ENCODE results near the gene PMEPA1.

PMEPA1 gene

DNA sequence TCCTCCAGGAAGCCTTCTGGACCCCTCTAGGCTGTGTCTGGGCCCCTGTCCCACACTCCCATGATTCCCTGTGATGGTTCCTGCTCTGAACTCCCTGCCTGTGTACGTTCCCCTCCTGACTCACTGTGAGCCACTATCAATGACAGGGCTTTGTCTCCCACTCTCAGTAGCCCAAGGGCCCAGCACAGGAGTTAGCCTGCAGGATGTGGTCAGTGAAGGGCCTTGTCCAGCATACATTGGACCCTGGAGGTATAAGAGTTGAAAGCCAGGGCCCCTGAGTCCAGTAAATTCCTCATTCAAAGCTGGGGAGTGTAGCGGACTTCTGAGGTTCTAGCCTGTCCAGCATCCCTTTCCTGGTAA lies 108.6 kb downstream of the PMEPA1 start:
- H3K27ac ChIP-seq: no peak overlapping the region
- ChIA-PET CTCF (interaction anchor here (1.0 to 8.4 kb wide), 2 partner anchors 8 to 608 kb away, joined by 3 to 109 read pairs; no protein-coding TSS in a partner anchor), POLR2A (ENCODE audit: low non-redundant PET) (no interaction called here)
- no peak for DNase-seq (ENCODE audit: low spot score)
- TF ChIP-seq, protein P1, sequence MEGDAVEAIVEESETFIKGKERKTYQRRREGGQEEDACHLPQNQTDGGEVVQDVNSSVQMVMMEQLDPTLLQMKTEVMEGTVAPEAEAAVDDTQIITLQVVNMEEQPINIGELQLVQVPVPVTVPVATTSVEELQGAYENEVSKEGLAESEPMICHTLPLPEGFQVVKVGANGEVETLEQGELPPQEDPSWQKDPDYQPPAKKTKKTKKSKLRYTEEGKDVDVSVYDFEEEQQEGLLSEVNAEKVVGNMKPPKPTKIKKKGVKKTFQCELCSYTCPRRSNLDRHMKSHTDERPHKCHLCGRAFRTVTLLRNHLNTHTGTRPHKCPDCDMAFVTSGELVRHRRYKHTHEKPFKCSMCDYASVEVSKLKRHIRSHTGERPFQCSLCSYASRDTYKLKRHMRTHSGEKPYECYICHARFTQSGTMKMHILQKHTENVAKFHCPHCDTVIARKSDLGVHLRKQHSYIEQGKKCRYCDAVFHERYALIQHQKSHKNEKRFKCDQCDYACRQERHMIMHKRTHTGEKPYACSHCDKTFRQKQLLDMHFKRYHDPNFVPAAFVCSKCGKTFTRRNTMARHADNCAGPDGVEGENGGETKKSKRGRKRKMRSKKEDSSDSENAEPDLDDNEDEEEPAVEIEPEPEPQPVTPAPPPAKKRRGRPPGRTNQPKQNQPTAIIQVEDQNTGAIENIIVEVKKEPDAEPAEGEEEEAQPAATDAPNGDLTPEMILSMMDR (conservative IDR thresholded peaks at IDR 0.05; ENCODE audit: low read depth): no peak

DNA sequence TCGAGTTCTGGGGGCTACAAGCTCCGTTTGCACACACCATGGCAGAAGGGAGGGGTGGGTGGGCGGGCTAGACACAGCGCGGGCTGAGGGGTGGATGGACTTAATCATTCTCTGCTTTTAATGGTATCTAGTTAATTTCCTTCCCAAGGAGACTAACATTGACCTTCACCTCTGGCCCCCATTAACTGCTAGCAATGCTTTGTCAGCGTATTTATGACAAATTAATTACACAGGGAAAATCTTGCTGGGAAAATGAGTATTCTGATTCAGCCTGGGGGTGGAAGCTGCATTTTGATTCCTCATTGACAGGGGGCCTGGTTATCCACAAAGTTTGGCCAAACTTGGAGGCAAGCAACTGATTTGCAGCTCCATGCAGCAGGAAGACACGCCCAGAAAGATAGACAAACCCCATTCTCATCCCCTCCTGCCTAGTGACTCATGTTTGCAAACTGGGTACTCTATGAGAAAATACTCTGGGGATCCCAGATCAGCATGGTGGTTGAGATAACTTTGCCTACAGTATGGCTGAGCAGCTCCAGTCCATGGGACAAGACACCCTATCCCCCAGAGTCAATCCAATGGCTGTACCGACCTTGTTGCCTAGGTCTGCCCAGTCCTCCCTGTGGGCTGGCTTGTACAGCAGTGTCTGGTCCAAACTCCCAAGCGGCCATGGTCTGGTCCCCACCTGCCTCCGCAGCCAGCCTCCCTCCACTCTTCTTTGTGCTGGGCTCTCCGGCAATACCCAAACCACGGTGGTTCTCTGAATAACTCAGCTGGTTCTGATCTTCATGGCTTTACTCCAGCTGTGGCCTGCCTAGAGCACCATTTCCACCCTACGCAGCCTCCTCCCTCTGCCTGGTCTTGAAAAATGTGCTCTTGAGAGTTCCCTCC lies 109.2 kb downstream of the PMEPA1 start:
- ChIA-PET POLR2A (ENCODE audit: low non-redundant PET) (interaction anchor here (0.7 kb wide), 2 partner anchors 15 to 610 kb away, joined by 3 to 4 read pairs; no protein-coding TSS in a partner anchor), CTCF (interaction anchor here (0.7 to 8.4 kb wide), 3 partner anchors 23 to 609 kb away, joined by 3 to 109 read pairs (median 9); no protein-coding TSS in a partner anchor)
- peak; percentile 76 for DNase-seq (ENCODE audit: low spot score)
- no peak overlapping the region for H3K27ac ChIP-seq
- TF ChIP-seq, protein P1 (conservative IDR thresholded peaks at IDR 0.05; ENCODE audit: low read depth): no peak

DNA sequence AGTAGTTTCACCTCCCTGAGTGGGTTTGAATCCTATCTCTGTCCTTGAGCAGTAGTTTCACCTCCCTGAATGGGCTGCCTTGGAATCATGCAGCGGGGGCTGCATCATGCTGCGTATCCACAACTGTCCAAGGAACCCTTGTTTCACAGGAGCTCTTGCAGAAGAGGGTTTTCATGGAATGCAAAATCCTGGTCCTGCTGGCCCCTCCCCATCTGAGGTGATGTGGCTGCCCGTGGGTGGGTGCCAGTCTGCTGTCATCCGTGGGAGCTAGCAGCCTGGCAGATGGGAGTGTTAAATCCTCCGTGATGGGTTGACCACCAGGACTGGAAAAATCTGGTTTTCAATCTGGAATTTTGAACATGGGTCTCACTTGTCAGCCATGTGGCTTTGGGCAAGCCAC lies 111.3 kb downstream of the PMEPA1 start:
- TF ChIP-seq, protein P1 (conservative IDR thresholded peaks at IDR 0.05; ENCODE audit: low read depth): no peak
- DNase-seq (ENCODE audit: low spot score): no peak
- no peak overlapping the region for H3K27ac ChIP-seq
- ChIA-PET POLR2A (ENCODE audit: low non-redundant PET) (no interaction called here), CTCF (interaction anchor here (0.5 to 8.4 kb wide), 6 partner anchors 11 to 611 kb away, joined by 3 to 109 read pairs (median 4); no protein-coding TSS in a partner anchor)

Data from RWPE1 (cell line).